Measurements from ENCODE around the gene AP2B1. TPM values are rescaled to one million over a fixed set of nuclear protein-coding genes. Genes with fewer than 3 reads are reported as not detected.

Gene AP2B1
- total RNA-seq, 1 donor from 2014 or later, result 152 TPM

GRCh38 chr17:35774499-35774898 is 187.4 kb downstream of the AP2B1 start:
- DNase-seq (ENCODE audit: low read depth), result no peak
- Histone ChIP-seq H3K27me3 (ENCODE audit: control insufficient read depth, insufficient read depth, low read length) (peaks cover 14% of the 10 kb centered on the region), H3K4me3 (ENCODE audit: low read depth, low read length) (no peak overlapping the region), H3K36me3 (ENCODE audit: control insufficient read depth, insufficient read depth, low read length) (no peaks in the 10 kb centered on the region)
- no peak for TF ChIP-seq CTCF (IDR thresholded peaks at IDR 0.05; ENCODE audit: insufficient read depth, low read length, poor library complexity, severe bottlenecking)

GRCh38 chr17:35775039-35775438 is 187.9 kb downstream of the AP2B1 start:
- Histone ChIP-seq H3K4me3 (ENCODE audit: low read depth, low read length) (no peak overlapping the region), H3K27me3 (ENCODE audit: control insufficient read depth, insufficient read depth, low read length) (peaks cover 14% of the 10 kb centered on the region), H3K36me3 (ENCODE audit: control insufficient read depth, insufficient read depth, low read length) (no peaks in the 10 kb centered on the region)
- no peak for TF ChIP-seq CTCF (IDR thresholded peaks at IDR 0.05; ENCODE audit: insufficient read depth, low read length, poor library complexity, severe bottlenecking)
- no peak for DNase-seq (ENCODE audit: low read depth)

GRCh38 chr17:35775583-35775982 is 188.5 kb downstream of the AP2B1 start:
- Histone ChIP-seq H3K27me3 (ENCODE audit: control insufficient read depth, insufficient read depth, low read length) (peaks cover 13% of the 10 kb centered on the region), H3K36me3 (ENCODE audit: control insufficient read depth, insufficient read depth, low read length) (no peaks in the 10 kb centered on the region), H3K4me3 (ENCODE audit: low read depth, low read length) (no peak overlapping the region)
- no peak for DNase-seq (ENCODE audit: low read depth)
- TF ChIP-seq CTCF (IDR thresholded peaks at IDR 0.05; ENCODE audit: insufficient read depth, low read length, poor library complexity, severe bottlenecking), result no peak

Other genes starting within 250 kb of the AP2B1 start
- gene SLFN11, start 213.7 kb upstream of the AP2B1 start, total RNA-seq, result 0.04 and 0.27 TPM in 2 replicates
- 12.8 and 12.9 TPM in 2 replicates for gene SLFN12, start 154.8 kb upstream of the AP2B1 start, total RNA-seq
- 2.3 and 4.4 TPM in 2 replicates for gene SLFN13, start 138.6 kb upstream of the AP2B1 start, total RNA-seq
- not detected in 2 replicates for gene SLFN12L, start 49.6 kb upstream of the AP2B1 start, total RNA-seq
- gene SLFN14, start 26.5 kb upstream of the AP2B1 start, total RNA-seq, result not detected in 2 replicates
- 7.2 and 8.6 TPM in 2 replicates for gene PEX12, start 8.8 kb upstream of the AP2B1 start, total RNA-seq
- gene RASL10B, start 144.3 kb downstream of the AP2B1 start, total RNA-seq, result 2.6 and 2.9 TPM in 2 replicates
- gene GAS2L2, start 165.9 kb downstream of the AP2B1 start, total RNA-seq, result not detected in 2 replicates
- gene C17orf50, start 173.6 kb downstream of the AP2B1 start, total RNA-seq, result not detected in 2 replicates
- 0.17 TPM in 1 of 2 replicates, not detected in the other for gene MMP28, start 208.3 kb downstream of the AP2B1 start, total RNA-seq
- gene TAF15, start 222.2 kb downstream of the AP2B1 start, total RNA-seq, result 21.2 and 36.1 TPM in 2 replicates